GM21528 (cell line): ENCODE data around the gene DNAH5.

Experiments used
- ATAC-seq: cut with Tn5 transposase; IDR thresholded peaks from one replicate; pipeline ENCODE4 v1.9.1; 2021; ENCODE audit warnings: mild to moderate bottlenecking, moderate library complexity; ENCODE audit not compliant: unreplicated experiment, low FRiP score

Gene DNAH5

GRCh38 chr5:13945271-13945670 lies 783 bp upstream of the DNAH5 start:
- no peak for ATAC-seq

GRCh38 chr5:13943676-13944075 lies 812 bp downstream of the DNAH5 start:
- no peak for ATAC-seq

GRCh38 chr5:13941468-13941867 lies 3.0 kb downstream of the DNAH5 start:
- no peak for ATAC-seq

GRCh38 chr5:13939638-13940037 lies 4.8 kb downstream of the DNAH5 start:
- ATAC-seq: no peak

GRCh38 chr5:13934921-13935320 lies 9.6 kb downstream of the DNAH5 start:
- no peak for ATAC-seq

- no peak for ATAC-seq
Measured at GRCh38 chr5:13934125-13934524, 10.4 kb downstream of the DNAH5 start.

- no peak for ATAC-seq
Measured at GRCh38 chr5:13932561-13932960, 11.9 kb downstream of the DNAH5 start.

- no peak for ATAC-seq
Measured at GRCh38 chr5:13932011-13932410, 12.5 kb downstream of the DNAH5 start.

- ATAC-seq: no peak
Measured at GRCh38 chr5:13930541-13931171, 13.8 kb downstream of the DNAH5 start.

- ATAC-seq: no peak
Measured at GRCh38 chr5:13926731-13927130, 17.8 kb downstream of the DNAH5 start.

- ATAC-seq: no peak
Measured at GRCh38 chr5:13921578-13921977, 22.9 kb downstream of the DNAH5 start.

GRCh38 chr5:13919786-13920185 lies 24.7 kb downstream of the DNAH5 start:
- ATAC-seq: no peak

GRCh38 chr5:13919087-13919486 lies 25.4 kb downstream of the DNAH5 start:
- ATAC-seq: no peak

GRCh38 chr5:13917061-13917460 lies 27.4 kb downstream of the DNAH5 start:
- ATAC-seq: no peak

GRCh38 chr5:13913962-13914361 lies 30.5 kb downstream of the DNAH5 start:
- ATAC-seq: no peak

GRCh38 chr5:13910637-13911288 lies 33.7 kb downstream of the DNAH5 start:
- no peak for ATAC-seq

- ATAC-seq: no peak
Measured at GRCh38 chr5:13910201-13910600, 34.3 kb downstream of the DNAH5 start.

GRCh38 chr5:13909271-13909670 lies 35.2 kb downstream of the DNAH5 start:
- no peak for ATAC-seq

- no peak for ATAC-seq
Measured at GRCh38 chr5:13898569-13898968, 45.9 kb downstream of the DNAH5 start.

GRCh38 chr5:13878357-13878756 lies 66.1 kb downstream of the DNAH5 start:
- ATAC-seq: no peak

GRCh38 chr5:13866792-13867191 lies 77.7 kb downstream of the DNAH5 start:
- no peak for ATAC-seq

- ATAC-seq: no peak
Measured at GRCh38 chr5:13865312-13865711, 79.2 kb downstream of the DNAH5 start.
